Measurements from ENCODE around the gene SKA2.

- no peak for TF ChIP-seq CTCF (conservative IDR thresholded peaks at IDR 0.05 in 1 of 2, IDR thresholded peaks at IDR 0.05 in 1 of 2; ENCODE audit: low read depth in 1 of 2, low read length in 2 of 2)
- no peak for TF ChIP-seq EZH2 (IDR thresholded peaks at IDR 0.05; ENCODE audit: low read length, missing control alignments)
Measured at GRCh38 chr17:59124665-59125064, 30.3 kb downstream of the SKA2 start.

All from fibroblast of lung (primary cell).